Measurements from ENCODE around the gene PRKAG1. TPM values are rescaled to one million over a fixed set of nuclear protein-coding genes. Genes with fewer than 3 reads are reported as not detected.

PRKAG1 gene
- total RNA-seq, 2 experiments from 2014 or later, result 62.5 to 65.5 TPM

GRCh38 chr12:48980389-48980952 lies 38.1 kb downstream of the PRKAG1 start:
- H3K9me3 Mint-ChIP-seq, result no peaks in the 10 kb centered on the region
- H3K36me3 Mint-ChIP-seq (ENCODE audit: low read depth), result no peaks in the 10 kb centered on the region
- peaks cover 52% of the 10 kb centered on the region for H3K4me1 Mint-ChIP-seq
- DNase-seq, result no peak
- ChIA-PET CTCF (interaction anchor here (0.5 to 10.1 kb wide), 7 partner anchors 8 to 127 kb away, joined by 3 to 110 read pairs (median 33); partner anchors contain the start of genes ARF3 and WNT10B), POLR2A (interaction anchor here (0.5 kb wide), 1 partner anchor 273 kb away, joined by 5 read pairs; no protein-coding TSS in a partner anchor)
- H3K4me3 Mint-ChIP-seq, result peak overlapping the region; percentile 73
- H3K27me3 Mint-ChIP-seq, result peaks cover 90% of the 10 kb centered on the region
- peak overlapping the region; percentile 89 for H3K27ac Mint-ChIP-seq

- DNase-seq, result peak; percentile 44
- Mint-ChIP-seq H3K27ac (peak overlapping the region; percentile 75), H3K36me3 (ENCODE audit: low read depth) (no peaks in the 10 kb centered on the region), H3K4me3 (peak overlapping the region; percentile 73), H3K4me1 (peaks cover 52% of the 10 kb centered on the region), H3K27me3 (peaks cover 89% of the 10 kb centered on the region), H3K9me3 (no peaks in the 10 kb centered on the region)
- ChIA-PET POLR2A (interaction anchor here (0.5 to 1.0 kb wide), 2 partner anchors 16 to 273 kb away, joined by 3 to 5 read pairs; no protein-coding TSS in a partner anchor), CTCF (interaction anchor here (1.0 to 10.1 kb wide), 10 partner anchors 9 to 96 kb away, joined by 3 to 110 read pairs (median 10); partner anchors contain the start of genes ARF3, DDN and WNT10B)
Measured at GRCh38 chr12:48979602-48980388, 38.8 kb downstream of the PRKAG1 start.

- ChIA-PET CTCF (interaction anchor here (0.5 to 10.1 kb wide), 18 partner anchors 9 to 322 kb away, joined by 3 to 110 read pairs (median 6); partner anchors contain the start of genes ARF3, DDN, DDX23 and WNT10B), POLR2A (interaction anchor here (1.0 kb wide), 1 partner anchor 17 kb away, joined by 3 read pairs; no protein-coding TSS in a partner anchor)
- DNase-seq, result no peak
- Mint-ChIP-seq H3K4me3 (peak overlapping the region; percentile 73), H3K36me3 (ENCODE audit: low read depth) (no peaks in the 10 kb centered on the region), H3K9me3 (no peaks in the 10 kb centered on the region), H3K27ac (peak overlapping the region; percentile 75), H3K4me1 (peaks cover 52% of the 10 kb centered on the region), H3K27me3 (peaks cover 89% of the 10 kb centered on the region)
Measured at GRCh38 chr12:48978741-48979601, 39.6 kb downstream of the PRKAG1 start.

GRCh38 chr12:48978291-48978740 lies 40.3 kb downstream of the PRKAG1 start, which contains the start of gene WNT1:
Gene WNT1, plus strand, starts transcription at chr12:48978322. Its CDS starts 329 bp downstream, at chr12:48978651.
- POLR2A ChIA-PET, result no interaction called here
- peaks cover 51% of the 10 kb centered on the region for H3K4me1 Mint-ChIP-seq
- H3K36me3 Mint-ChIP-seq (ENCODE audit: low read depth), result no peaks in the 10 kb centered on the region
- DNase-seq, result no peak
- CTCF ChIA-PET, result interaction anchor here (0.5 to 10.1 kb wide), 22 partner anchors 8 to 322 kb away, joined by 3 to 110 read pairs (median 6); partner anchors contain the start of genes ARF3, DDN, DDX23 and RHEBL1
- H3K9me3 Mint-ChIP-seq, result no peaks in the 10 kb centered on the region
- peak within 1 kb of the TSS; percentile 73 for H3K4me3 Mint-ChIP-seq
- peak within 1 kb of the TSS; percentile 75 for H3K27ac Mint-ChIP-seq
- peaks cover 89% of the 10 kb centered on the region for H3K27me3 Mint-ChIP-seq

- H3K4me1 Mint-ChIP-seq, result peaks cover 52% of the 10 kb centered on the region
- no peaks in the 10 kb centered on the region for H3K9me3 Mint-ChIP-seq
- peaks cover 92% of the 10 kb centered on the region for H3K27me3 Mint-ChIP-seq
Measured at GRCh38 chr12:48977290-48978281, 41.0 kb downstream of the PRKAG1 start.

GRCh38 chr12:48973941-48974673 lies 44.5 kb downstream of the PRKAG1 start:
- CTCF ChIA-PET, result interaction anchor here (1.0 to 1.4 kb wide), 7 partner anchors 9 to 159 kb away, joined by 3 to 4 read pairs (median 4); partner anchors contain the start of gene ARF3
- no peak overlapping the region for H3K4me3 Mint-ChIP-seq
- no peaks in the 10 kb centered on the region for H3K9me3 Mint-ChIP-seq
- POLR2A ChIA-PET, result no interaction called here
- H3K36me3 Mint-ChIP-seq (ENCODE audit: low read depth), result no peaks in the 10 kb centered on the region
- peak; percentile 47 for DNase-seq
- H3K27ac Mint-ChIP-seq, result no peak overlapping the region
- peaks cover 91% of the 10 kb centered on the region for H3K27me3 Mint-ChIP-seq
- peaks cover 33% of the 10 kb centered on the region for H3K4me1 Mint-ChIP-seq

More at GRCh38 chr12:48977290-48978281, 41.0 kb downstream of the PRKAG1 start:
- Mint-ChIP-seq H3K4me3 (peak overlapping the region; percentile 22), H3K27ac (no peak overlapping the region), H3K36me3 (ENCODE audit: low read depth) (no peaks in the 10 kb centered on the region)
- DNase-seq, result peak; percentile 74
- CTCF ChIA-PET, result interaction anchor here (0.6 to 10.1 kb wide), 25 partner anchors 8 to 125 kb away, joined by 3 to 110 read pairs (median 5); partner anchors contain the start of genes ARF3, DDN, DDX23 and RHEBL1
- POLR2A ChIA-PET, result no interaction called here

- peaks cover 90% of the 10 kb centered on the region for H3K27me3 Mint-ChIP-seq
- H3K4me1 Mint-ChIP-seq, result peaks cover 27% of the 10 kb centered on the region
- POLR2A ChIA-PET, result no interaction called here
Measured at GRCh38 chr12:48973531-48973930, 45.0 kb downstream of the PRKAG1 start.

GRCh38 chr12:48972952-48973483 lies 45.6 kb downstream of the PRKAG1 start:
- ChIA-PET POLR2A (no interaction called here), CTCF (interaction anchor here (1.0 to 11.7 kb wide), 7 partner anchors 8 to 158 kb away, joined by 3 to 84 read pairs (median 4); partner anchors contain the start of gene WNT1)
- H3K27ac Mint-ChIP-seq, result no peak overlapping the region
- no peak for DNase-seq
- no peaks in the 10 kb centered on the region for H3K9me3 Mint-ChIP-seq
- peaks cover 25% of the 10 kb centered on the region for H3K4me1 Mint-ChIP-seq
- no peak overlapping the region for H3K4me3 Mint-ChIP-seq
- no peaks in the 10 kb centered on the region for H3K36me3 Mint-ChIP-seq (ENCODE audit: low read depth)
- H3K27me3 Mint-ChIP-seq, result peaks cover 92% of the 10 kb centered on the region

More at GRCh38 chr12:48973531-48973930, 45.0 kb downstream of the PRKAG1 start:
- no peaks in the 10 kb centered on the region for H3K9me3 Mint-ChIP-seq
- CTCF ChIA-PET, result interaction anchor here (1.0 to 1.5 kb wide), 7 partner anchors 8 to 158 kb away, joined by 3 to 7 read pairs (median 4); partner anchors contain the start of gene ARF3
- H3K4me3 Mint-ChIP-seq, result no peak overlapping the region
- H3K27ac Mint-ChIP-seq, result no peak overlapping the region
- no peak for DNase-seq
- no peaks in the 10 kb centered on the region for H3K36me3 Mint-ChIP-seq (ENCODE audit: low read depth)

- ChIA-PET POLR2A (no interaction called here), CTCF (interaction anchor here (1.2 to 11.7 kb wide), 5 partner anchors 8 to 119 kb away, joined by 4 to 84 read pairs (median 6); partner anchors contain the start of gene WNT1)
- no peak overlapping the region for H3K27ac Mint-ChIP-seq
- no peaks in the 10 kb centered on the region for H3K36me3 Mint-ChIP-seq (ENCODE audit: low read depth)
- no peaks in the 10 kb centered on the region for H3K9me3 Mint-ChIP-seq
- peaks cover 19% of the 10 kb centered on the region for H3K4me1 Mint-ChIP-seq
- DNase-seq, result no peak
- peak overlapping the region; percentile 40 for H3K4me3 Mint-ChIP-seq
- peaks cover 87% of the 10 kb centered on the region for H3K27me3 Mint-ChIP-seq
Measured at GRCh38 chr12:48972213-48972951, 46.2 kb downstream of the PRKAG1 start.

Measured in activated CD4-positive, alpha-beta T cell treated with anti-CD3 and anti-CD28 coated beads, Interleukin-2, amount 10 ng/mL, durations not matched to agents 7 days and 5 days (primary cell).